Measurements from ENCODE around the gene SMIM35. TPM values are rescaled to one million over a fixed set of nuclear protein-coding genes. Genes with fewer than 3 reads are reported as not detected.
"Not testable (repeated sequence)": the region's sequence is repeated elsewhere in the genome, so short reads cannot be mapped to it uniquely, and the experiment has no call there.

Gene SMIM35
- total RNA-seq, 1 donor from 2014 or later: not detected

DNA sequence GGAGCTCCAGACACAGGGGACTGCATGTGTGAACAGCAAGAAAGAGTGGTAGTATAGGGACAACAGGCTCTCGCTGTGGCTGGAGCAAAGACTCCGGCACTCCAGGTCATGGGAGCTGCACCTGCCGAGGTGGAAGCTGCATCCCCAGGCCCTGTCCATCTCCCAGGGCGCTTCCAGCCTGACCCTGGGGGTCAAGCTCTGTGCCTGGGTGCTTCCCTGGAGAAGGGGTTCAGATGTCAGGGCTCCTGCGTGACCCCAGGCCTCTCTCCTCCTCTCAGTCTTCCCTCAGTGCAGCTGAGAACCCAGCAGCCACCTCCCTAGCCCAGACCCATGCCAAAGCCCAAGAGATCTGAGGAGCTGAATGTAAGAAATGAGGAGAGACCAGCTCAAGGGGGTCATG is 6.5 kb downstream of the SMIM35 start:
- ATAC-seq: no peak

DNA sequence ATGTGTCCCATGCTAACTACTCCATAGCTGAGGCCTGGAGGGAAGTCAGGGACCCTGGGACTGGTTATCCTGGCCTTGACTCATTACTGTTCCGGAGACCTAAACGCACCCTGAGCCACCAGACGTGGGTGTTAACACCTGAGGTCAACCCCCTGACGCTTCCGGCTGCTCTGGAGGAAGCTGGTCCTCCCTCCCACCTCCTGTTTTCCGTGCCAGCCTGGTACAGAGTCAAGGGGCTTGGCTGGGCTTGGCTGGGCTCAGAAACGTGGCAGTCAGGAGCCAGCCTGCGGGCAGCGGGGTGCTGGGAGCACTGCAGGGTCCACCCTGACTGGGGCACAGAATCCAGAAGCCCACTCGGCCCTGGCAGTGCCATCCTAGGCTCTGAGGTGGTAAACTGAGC is 7.3 kb downstream of the SMIM35 start:
- no peak for ATAC-seq

DNA sequence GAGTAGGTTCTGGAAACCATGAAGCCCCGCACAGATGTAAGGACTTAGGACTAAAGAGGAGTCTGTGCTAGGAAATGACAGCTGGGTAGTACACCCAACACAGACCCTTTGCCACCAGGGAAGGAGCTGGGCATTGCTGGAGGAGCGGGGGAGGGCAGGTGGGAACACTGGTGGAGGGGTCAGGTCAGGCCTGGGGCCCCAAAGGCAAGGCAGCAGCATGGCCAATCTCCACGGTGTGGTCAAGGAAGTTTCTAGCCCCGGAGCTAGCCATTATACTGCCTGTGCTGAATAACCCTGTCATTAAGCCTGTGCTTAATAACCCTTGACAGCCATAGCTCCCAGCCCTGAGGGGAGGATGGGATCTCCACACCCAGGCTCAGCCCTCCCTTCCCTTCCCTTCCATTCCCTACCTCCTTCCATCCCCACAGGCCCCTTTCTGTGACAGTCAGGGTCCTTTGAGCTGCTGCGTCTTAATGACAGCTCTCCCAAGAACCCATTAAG is 7.8 kb downstream of the SMIM35 start:
- peak; percentile 14 for ATAC-seq

GRCh38 chr11:118076754-118077281 is 9.9 kb downstream of the SMIM35 start, which contains the start of gene TMPRSS4:
Gene TMPRSS4, plus strand, starts transcription at chr11:118077078. Its CDS starts 225 bp downstream, at chr11:118077303.
- peak; percentile 90 for ATAC-seq

DNA sequence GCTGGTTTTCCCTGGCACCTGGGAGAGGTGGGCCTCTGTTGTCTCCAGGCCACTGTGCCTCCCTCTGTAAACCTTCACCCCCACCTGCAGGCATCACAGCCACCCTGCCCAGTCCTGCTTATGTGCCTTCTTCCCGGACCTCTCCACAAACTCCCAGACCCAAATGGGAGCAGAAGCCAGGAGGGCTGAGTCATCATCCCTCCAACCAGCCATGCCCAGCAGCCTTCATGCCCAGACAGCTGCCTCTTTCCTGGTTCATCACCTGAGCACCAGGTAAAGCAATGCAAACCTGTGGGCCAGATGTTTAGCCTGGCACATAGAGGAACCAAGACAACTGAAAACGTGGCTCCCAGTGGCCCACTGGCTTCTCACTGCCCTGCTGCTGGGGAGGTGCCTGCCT is 12.0 kb downstream of the SMIM35 start:
- peak; percentile 74 for ATAC-seq

- no peak for ATAC-seq
These were observed 12.6 kb downstream of the SMIM35 start for GRCh38 chr11:118074091-118074685.

DNA sequence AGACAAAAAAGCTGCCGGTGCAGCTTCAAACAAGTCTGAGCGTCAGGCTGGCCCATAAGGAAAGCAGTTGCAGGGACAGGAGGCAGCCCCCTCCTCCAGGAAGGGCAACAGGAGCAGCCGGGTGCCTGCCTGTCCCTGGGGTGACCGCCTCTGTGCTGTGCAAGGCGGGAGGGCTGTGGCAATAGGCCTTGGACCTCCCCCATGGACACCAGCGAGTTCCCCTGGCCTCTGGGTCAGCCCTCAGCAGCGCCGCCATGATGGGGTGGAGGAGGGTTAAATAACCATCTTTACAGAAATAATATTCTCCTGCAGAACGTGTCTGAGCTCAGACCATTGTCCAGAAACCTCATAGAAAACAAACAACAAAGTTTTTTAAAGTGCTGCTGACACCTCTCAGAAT is 13.2 kb downstream of the SMIM35 start:
- ATAC-seq: no peak

- no peak for ATAC-seq
These were observed 15.2 kb downstream of the SMIM35 start for GRCh38 chr11:118071416-118072030.

DNA sequence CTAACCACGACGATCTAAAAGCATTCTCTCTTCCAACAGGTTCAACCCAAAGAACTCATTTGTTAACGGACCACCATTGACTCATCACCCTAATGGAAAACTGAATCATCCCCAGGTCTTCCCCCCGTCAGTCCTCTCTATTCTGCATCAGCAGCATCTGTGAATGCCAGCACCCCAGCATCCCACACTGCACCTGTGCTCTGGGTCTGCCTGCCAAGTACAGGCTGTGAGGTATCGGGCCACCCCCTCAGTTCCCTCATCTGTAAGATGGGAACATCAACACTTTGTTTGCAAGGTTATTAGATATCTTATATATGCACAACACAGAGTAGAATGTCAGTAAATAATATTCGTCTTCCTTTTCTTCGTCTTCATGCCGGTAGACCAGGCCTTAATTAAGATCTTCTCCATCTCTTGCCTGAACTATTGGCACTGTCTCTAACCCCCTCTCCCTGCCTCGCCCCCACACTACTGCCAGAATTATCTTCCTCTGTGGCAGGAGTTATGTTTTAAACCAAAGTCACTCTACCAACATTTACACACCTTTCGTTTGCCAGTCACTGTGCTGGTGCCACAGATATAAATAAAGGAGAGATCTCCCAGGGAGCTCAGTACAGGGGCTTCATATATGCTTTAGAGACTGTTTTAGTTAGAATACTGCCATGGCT is 17.7 kb downstream of the SMIM35 start:
- ATAC-seq: no peak

GRCh38 chr11:118068206-118068944 is 18.4 kb downstream of the SMIM35 start:
- no peak for ATAC-seq

DNA sequence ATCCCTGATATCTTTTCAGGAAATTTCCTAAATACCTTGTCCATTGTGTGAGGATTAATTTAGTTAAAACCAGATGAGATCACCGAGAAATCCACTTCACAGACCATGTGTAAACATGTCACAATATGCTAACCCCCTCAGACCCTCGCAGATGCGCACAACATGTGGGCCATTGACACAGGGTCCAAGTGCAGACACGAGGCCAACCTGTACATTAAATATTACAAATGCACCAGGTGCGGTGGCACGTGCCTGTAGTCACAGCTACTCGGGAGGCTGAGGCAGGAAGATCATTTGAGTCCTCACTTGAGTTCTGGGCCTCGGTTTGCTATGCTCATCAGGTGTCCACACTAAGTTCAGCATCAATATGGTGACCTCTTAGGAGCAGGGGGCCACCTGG is 19.8 kb downstream of the SMIM35 start:
- ATAC-seq: no peak

GRCh38 chr11:118065384-118065783 is 21.4 kb downstream of the SMIM35 start:
- no peak for ATAC-seq

- peak; percentile 33 for ATAC-seq
These were observed 21.8 kb downstream of the SMIM35 start for GRCh38 chr11:118064956-118065355.

DNA sequence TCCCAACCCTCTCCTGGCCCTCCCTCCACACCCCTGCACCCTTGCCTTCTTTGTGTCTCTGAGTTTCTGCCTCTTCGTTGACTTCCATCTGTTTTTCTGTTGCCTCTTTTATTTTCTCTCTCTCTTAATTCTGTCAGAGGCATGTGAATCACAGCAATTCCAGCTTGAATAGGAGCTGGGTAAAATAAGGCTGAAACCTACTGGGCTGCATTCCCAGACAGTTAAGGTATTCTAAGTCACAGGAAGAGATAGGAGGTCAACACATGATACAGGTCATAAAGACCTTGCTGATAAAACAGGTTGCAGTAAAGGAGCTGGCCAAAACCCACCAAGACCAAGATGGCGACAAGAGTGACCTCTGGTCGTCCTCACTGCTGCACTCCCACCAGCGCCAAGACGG is 24.1 kb downstream of the SMIM35 start:
- ATAC-seq: not testable (repeated sequence)

DNA sequence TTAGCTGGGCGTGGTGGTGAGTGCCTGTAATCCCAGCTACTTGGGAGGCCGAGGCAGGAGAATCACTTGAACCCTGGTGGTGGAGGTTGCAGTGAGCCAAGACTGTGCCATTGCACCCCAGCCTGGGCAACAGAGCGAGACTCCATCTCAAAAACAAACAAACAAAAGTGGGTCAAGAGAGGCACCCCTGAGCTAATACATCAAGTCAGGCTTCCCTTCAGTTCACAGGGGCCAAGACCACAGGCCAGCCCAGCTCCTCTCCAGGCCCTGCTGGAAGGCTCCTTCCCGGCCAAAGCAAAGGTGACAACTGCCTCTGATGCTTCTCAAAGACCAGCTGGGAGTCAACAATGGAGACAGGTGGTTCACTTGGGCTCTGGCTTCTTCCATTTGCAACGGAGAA is 24.6 kb downstream of the SMIM35 start:
- ATAC-seq: not testable (repeated sequence)

DNA sequence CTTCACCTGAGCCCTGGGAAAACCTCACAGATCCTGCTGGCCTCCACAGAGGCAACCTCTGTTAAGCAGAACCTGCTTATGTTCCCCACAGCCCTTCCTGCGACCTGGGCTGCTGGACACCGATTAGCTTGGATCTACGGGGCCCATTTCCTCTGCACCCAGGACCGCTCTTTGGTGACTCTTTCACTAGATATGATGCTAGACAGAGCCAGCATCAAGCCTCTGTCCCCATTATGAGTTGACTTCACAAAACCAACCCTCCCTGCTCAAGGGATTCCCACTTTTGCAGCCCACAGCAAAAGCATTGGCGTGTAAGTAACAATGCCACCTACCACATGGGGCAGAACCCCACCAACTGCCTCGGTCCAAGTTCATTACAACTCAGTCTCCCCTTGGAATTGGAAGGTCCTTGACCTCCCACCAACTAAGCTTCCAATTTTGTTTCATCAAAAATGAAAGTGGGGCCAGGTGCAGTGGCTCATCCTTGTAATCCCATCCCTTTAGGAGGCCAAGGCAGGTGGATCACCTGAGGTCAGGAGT is 25.1 kb downstream of the SMIM35 start:
- no peak for ATAC-seq

GRCh38 chr11:118060869-118061268 is 25.9 kb downstream of the SMIM35 start:
- ATAC-seq: peak; percentile 57

GRCh38 chr11:118060081-118060661 is 26.6 kb downstream of the SMIM35 start:
- ATAC-seq: peak; percentile 24

DNA sequence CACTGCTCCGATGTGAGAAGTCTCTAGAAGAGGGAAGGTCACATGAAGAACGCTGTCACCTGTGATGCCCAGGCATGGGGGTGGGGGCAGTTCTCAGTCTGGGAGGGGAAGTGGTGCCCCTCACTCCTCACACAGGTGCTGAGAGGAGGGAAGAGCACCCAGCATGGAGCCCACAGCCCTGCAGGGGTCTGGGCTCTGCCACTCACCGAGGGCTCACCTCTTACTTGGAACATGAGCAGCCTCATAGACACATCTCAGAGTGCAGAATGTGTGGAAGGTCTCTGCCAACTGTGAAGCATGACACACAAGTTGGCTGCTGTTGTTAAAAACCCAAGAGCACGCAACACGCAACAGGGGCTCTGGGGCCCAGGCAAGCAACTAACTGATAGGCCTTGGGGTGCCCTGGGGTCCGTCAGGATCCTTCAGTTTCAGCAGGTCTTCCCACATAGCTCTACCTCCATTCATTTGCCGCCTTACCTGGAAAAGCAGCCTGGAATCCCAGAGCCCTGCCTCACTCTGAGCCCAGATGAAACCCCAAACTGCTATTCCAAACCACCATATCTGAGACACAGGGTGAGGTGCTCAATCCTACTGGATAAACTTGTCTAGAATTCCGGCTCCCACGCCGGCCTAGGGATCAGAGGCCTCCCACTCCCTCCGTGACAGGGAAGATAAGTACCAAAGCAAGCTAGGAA is 27.4 kb downstream of the SMIM35 start:
- ATAC-seq: no peak

DNA sequence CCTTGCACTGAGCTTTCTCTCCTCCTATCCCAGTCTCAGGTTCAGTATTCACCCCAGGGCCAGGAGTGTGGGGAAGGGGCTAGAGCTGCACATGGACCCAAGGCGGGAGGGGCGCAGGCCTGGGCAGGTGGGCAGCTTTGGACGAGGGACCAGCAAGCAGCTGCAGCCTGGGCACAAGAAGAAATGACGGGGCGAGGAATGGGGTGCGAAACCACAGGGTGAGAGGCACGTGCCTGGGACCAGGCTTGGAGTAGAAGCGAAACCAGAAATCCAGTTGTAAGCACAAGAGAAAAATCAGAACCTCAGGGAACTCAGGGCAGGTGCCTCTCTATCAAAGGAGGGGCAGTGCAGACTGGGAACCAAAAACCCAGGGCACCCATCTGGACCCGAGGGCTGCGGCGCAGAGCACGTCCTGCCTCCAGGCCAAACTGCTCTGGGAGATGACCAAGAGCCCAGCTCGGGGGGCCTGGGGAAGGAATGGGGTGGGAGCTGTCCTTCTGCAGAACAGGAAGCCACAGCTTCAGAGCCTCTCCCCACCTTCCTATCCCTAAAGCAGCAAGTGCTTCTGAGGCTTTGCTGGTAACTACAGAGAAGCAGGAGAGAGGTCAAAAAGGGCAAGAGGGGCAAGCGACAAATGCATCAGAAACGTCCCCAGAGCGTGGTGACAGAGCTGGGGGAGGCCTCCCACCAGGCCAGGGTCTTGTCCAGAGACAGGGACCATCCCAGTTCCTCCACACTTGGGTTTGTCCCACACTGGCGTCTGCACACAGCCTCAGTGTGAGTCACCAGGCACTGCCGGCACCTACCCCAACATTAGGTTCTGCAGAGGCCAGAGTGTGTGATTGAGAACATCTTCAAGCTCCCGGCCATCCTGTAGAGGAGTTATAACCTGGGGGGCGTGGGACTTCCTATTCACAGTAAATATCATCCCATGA is 28.2 kb downstream of the SMIM35 start:
- peak; percentile 27 for ATAC-seq
